Kidney (tissue), 22 donors: ENCODE data around the gene HIPK2. TPM values are rescaled to one million over a fixed set of nuclear protein-coding genes. Genes with fewer than 3 reads are reported as not detected.

Experiments used
- DNase-seq, 5 donors: peaks; one replicate each; pipeline ENCODE4 v3.0.0-alpha.2; 2013 to 2020
- FAIRE-seq: peaks from 2 replicates; lab custom pipeline; 2012; peaks lifted over from hg19 to GRCh38; lab: Jason Lieb, UNC
- H3K27ac ChIP-seq, 2 donors: one replicate each; pipeline ENCODE4 v1.7.0; 2013; ENCODE audit warnings: low read depth in 2 of 2, low read length in 2 of 2, inconsistent platforms in 1 of 2
- H3K27me3 ChIP-seq: one replicate; pipeline ENCODE4 v1.7.1; 2013; ENCODE audit warnings: low read length, inconsistent platforms; ENCODE audit not compliant: control insufficient read depth, insufficient read depth
- H3K36me3 ChIP-seq, 3 donors: one replicate each; pipeline versions ENCODE4 v1.7.0 to v1.7.1; 2013; ENCODE audit warnings: low read length in 3 of 3, control low read depth in 1 of 3, inconsistent platforms in 1 of 3; ENCODE audit not compliant: insufficient read depth in 3 of 3, control insufficient read depth in 2 of 3
- H3K4me1 ChIP-seq, 3 donors: one replicate each; pipeline versions ENCODE4 v1.7.0 to v1.7.1; 2013; ENCODE audit warnings: low read length in 3 of 3, inconsistent platforms in 1 of 3, low read depth in 1 of 3; ENCODE audit not compliant: control insufficient read depth in 2 of 3, insufficient read depth in 2 of 3
- H3K4me3 ChIP-seq, 3 donors: one replicate each; pipeline versions ENCODE4 v1.7.0 to v1.8.1; 2013; ENCODE audit warnings: low read length in 3 of 3, control low read depth in 1 of 3, inconsistent platforms in 1 of 3
- H3K9ac ChIP-seq, 3 donors: one replicate each; pipeline versions ENCODE4 v1.7.0 to v1.7.1; 2013; ENCODE audit warnings: low read length in 3 of 3, control low read depth in 1 of 3, inconsistent platforms in 1 of 3
- H3K9me3 ChIP-seq, 3 donors: one replicate each; pipeline versions ENCODE4 v1.7.0 to v1.7.1; 2013; ENCODE audit warnings: low read length in 3 of 3, control low read depth in 1 of 3, inconsistent platforms in 1 of 3; ENCODE audit not compliant: control insufficient read depth in 2 of 3, insufficient read depth in 1 of 3
- CTCF ChIP-seq: IDR thresholded peaks from 3 replicates; pipeline ENCODE4 v1.5.1; 2012; ENCODE audit warnings: mild to moderate bottlenecking, moderate library complexity, borderline replicate concordance; ENCODE audit not compliant: insufficient read depth; ENCODE audit errors: extremely low read depth
- intact Hi-C: fragments of 100-400 bp; cut with DNase I; formaldehyde crosslinking; loops from one replicate; pipeline ENCODE4 v1.11.1; 2022
- long read RNA-seq, 10 donors: library from polyadenylated mRNA in 1 of 10; unstranded in 1 of 10; transcript quantifications; one replicate each; pipeline ENCODE4 v2.0.0 and lab custom pipeline, GENCODE V29; 2021 to 2026
- polyA plus RNA-seq: library from polyadenylated mRNA; stranded (reverse); fragments of 350-450 nt; fragmentation: Illumina TruSeq; extraction: RNeasy Lipid Tissue Mini Kit (QIAGEN cat#74804); gene quantifications from one replicate; pipeline ENCODE4 v1.2.3, GENCODE V29; 2014; ENCODE audit warnings: low read depth, low replicate concordance; ENCODE audit not compliant: insufficient read depth
- total RNA-seq: library from RNA; stranded (reverse); fragmentation: NEBNext Ultra II Directional; extraction: Animal tissue kit (Norgen Biotek cat#: 25700); gene quantifications from one replicate; pipeline ENCODE4 v1.2.1, GENCODE V29; 2021
- donor health status: control.
- donor health status: control.
- donor health status: control.
- donor health status: control.
- donor health status: control.
- donor health status: DM: yes; HTN: yes; CAD: no.
- donor health status: Normal renal cell carcinoma (clear cell type).

Gene HIPK2
- total RNA-seq (153 TPM), polyA plus RNA-seq (9.6 TPM)
- long read RNA-seq, donor 1, partial matches to known transcripts = 29 of 30 reads
- long read RNA-seq, donor 1, other reads (novel, unspliced or antisense) = 0 of 30 reads
- long read RNA-seq, donor 2 = 0 reads
- long read RNA-seq, donor 3, full-length matches to known transcripts = 1 of 49 reads
- long read RNA-seq, donor 3, partial matches to known transcripts = 48 of 49 reads
- long read RNA-seq, donor 3, other reads (novel, unspliced or antisense) = 0 of 49 reads
- long read RNA-seq, donor 4, full-length matches to known transcripts = 5 of 10 reads
- long read RNA-seq, donor 4, partial matches to known transcripts = 5 of 10 reads
- long read RNA-seq, donor 4, other reads (novel, unspliced or antisense) = 0 of 10 reads
- long read RNA-seq, donor 5 = 0 reads
- long read RNA-seq, donor 6 = 0 reads
- long read RNA-seq, donor 7, partial matches to known transcripts = 6 of 158 reads
- long read RNA-seq, donor 7, other reads (novel, unspliced or antisense) = 152 of 158 reads
- long read RNA-seq, donor 8, partial matches to known transcripts = 26 of 26 reads
- long read RNA-seq, donor 8, other reads (novel, unspliced or antisense) = 0 of 26 reads
- long read RNA-seq, donor 9, partial matches to known transcripts = 7 of 7 reads
- long read RNA-seq, donor 9, other reads (novel, unspliced or antisense) = 0 of 7 reads
- long read RNA-seq, donor 10, partial matches to known transcripts = 16 of 16 reads
- long read RNA-seq, donor 10, other reads (novel, unspliced or antisense) = 0 of 16 reads

DNA sequence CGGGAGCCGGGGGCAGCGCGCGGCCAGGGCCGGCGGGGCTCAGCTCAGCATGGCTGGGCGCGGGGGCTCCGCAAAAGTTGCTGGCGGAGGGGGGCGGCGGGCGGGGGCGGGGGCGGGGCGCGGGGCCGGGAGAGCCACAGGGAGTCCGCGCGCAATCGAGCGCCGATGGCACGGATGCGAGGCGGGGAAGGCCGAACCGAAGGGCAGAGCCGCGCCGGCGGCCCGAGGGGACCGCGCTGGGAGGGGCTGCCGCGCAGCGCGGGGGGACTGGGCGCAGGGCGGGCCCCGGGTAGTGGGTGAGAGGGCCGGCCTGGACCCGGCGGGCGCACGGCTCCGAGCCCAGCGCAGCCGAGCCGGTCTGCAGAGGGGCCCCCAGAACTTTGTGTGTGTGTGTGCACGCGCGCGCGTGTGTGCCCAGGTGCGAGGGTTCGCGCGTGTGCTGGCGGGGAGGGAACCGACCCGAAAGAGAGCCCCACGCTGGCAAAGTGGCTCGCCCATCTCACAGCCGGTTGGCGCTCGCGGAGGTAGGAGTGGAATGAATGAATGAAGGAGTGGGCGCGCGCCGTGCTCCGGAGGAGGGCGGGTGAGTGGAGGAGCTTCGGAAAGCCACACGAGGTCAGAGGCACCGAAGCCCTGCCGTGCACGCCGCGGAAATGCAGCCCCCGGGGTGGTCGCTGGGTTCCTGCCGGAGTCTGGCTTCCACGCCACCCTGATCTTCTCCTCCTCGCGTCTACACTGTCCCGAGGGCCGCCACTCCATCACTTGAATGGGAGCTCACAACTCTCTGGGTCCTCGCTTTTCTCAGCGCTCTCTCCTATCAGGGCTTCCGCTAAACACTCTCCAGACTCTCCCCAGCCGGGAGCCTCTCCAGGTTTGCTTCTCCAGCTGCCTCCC lies at the start of gene HIPK2:
TSS of gene HIPK2 (minus strand) at position 51 of the 894 bp plus-strand sequence. CDS start 375 bp downstream, outside the sequence.
- no peak for FAIRE-seq
- H3K4me1 ChIP-seq = peaks cover 0 to 25% (median 12%) of the 10 kb centered on the region in 3 donors

GRCh38 chr7:139827042-139827441 lies 49.2 kb upstream of the HIPK2 start:
- no peak overlapping the region for H3K4me3 ChIP-seq
- H3K9ac ChIP-seq = no peak overlapping the region
- FAIRE-seq (no peak), DNase-seq (no peak)
- H3K9me3 ChIP-seq = no peaks in the 10 kb centered on the region
- no peaks in the 10 kb centered on the region for H3K27me3 ChIP-seq
- intact Hi-C loops = no loop called here
- H3K4me1 ChIP-seq = peaks cover 12 to 28% (median 21%) of the 10 kb centered on the region in 3 donors
- no peak overlapping the region for H3K27ac ChIP-seq
- no peaks in the 10 kb centered on the region for H3K36me3 ChIP-seq
- no peak for TF ChIP-seq CTCF

More for the DNA sequence above, at the start of gene HIPK2:
- intact Hi-C loops = no loop called here
- Histone ChIP-seq H3K9ac (peak within 1 kb of the TSS; percentile 91 to 94 (median 92)), H3K4me3 (peak within 1 kb of the TSS; percentile 70 to 90 (median 89)), H3K27ac (peak within 1 kb of the TSS; percentile 93 to 97), H3K27me3 (no peaks in the 10 kb centered on the region), H3K9me3 (no peaks in the 10 kb centered on the region), H3K36me3 (peaks cover 0 to 5% (median 2%) of the 10 kb centered on the region in 3 donors)
- TF ChIP-seq CTCF = no peak
- DNase-seq = peak; percentile 92 to 95 (median 93)

DNA sequence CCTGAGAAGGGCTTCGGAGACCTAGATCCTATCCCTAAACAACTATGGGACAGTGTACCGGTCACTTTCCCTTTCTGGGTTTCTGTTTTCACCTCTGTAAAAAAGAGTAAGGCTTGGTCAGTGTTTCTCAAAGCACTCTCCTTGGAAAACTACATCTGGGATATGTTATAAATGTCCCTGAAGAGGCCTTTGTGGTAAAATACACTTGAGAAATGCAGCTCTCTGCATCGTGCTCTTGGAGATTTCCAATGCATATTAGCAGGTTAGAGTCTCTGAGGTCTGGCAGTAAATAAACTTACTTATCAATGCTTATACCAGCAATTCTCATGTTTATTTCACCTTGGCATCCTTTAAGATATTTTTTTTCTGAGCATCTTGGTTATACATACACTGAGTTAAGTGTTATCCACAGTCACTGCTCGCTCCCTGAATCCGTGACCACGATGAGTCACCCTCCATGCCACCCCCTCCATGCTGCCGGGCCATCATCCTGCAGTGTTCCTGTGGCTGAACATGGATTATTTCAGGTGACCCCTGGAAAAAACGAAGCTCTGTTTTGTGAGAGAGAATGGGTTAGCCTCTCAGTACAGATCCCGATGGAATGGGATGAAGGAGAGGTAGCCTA lies 48.0 kb upstream of the HIPK2 start:
- no peaks in the 10 kb centered on the region for H3K27me3 ChIP-seq
- no peak overlapping the region for H3K27ac ChIP-seq
- DNase-seq = no peak
- H3K9me3 ChIP-seq = no peaks in the 10 kb centered on the region
- H3K36me3 ChIP-seq = no peaks in the 10 kb centered on the region
- intact Hi-C loops = no loop called here
- no peak for FAIRE-seq
- H3K4me3 ChIP-seq = no peak overlapping the region
- peaks cover 6 to 21% (median 20%) of the 10 kb centered on the region in 3 donors for H3K4me1 ChIP-seq
- no peak for TF ChIP-seq CTCF
- H3K9ac ChIP-seq = no peak overlapping the region
